H1 (cell line): Measurements from ENCODE around the gene ENTPD2. TPM values are rescaled to one million over a fixed set of nuclear protein-coding genes. Genes with fewer than 3 reads are reported as not detected.

ENCODE experiments used
- BCL11A ChIP-seq, 2 experiments: IDR thresholded peaks; one replicate each; pipeline ENCODE4 v1.6.1; 2011; ENCODE audit warnings: low read depth in 2 of 2, low read length in 2 of 2, mild to moderate bottlenecking in 2 of 2
- CHD1 ChIP-seq: IDR thresholded peaks from 2 replicates; pipeline ENCODE4 v1.6.1; 2012; ENCODE audit warnings: low read depth, low read length, improper control_type of control experiment
- CTCF ChIP-seq, 3 experiments: IDR thresholded peaks; 1 replicate in 2 of 3; 2 replicates in 1 of 3; pipeline versions ENCODE4 v1.5.1 to v1.6.1; 2011; ENCODE audit warnings: low read length in 3 of 3, mild to moderate bottlenecking in 3 of 3, inconsistent platforms in 2 of 3, low read depth in 1 of 3, moderate library complexity in 1 of 3; ENCODE audit not compliant: insufficient read depth in 1 of 3; ENCODE audit errors: control extremely low read depth in 1 of 3
- FOSL1 ChIP-seq: IDR thresholded peaks from 2 replicates; pipeline ENCODE4 v1.6.1; 2011; ENCODE audit warnings: mild to moderate bottlenecking, low read depth, low read length, moderate library complexity; ENCODE audit not compliant: insufficient read depth
- NRF1 ChIP-seq: IDR thresholded peaks from 2 replicates; pipeline ENCODE4 v1.6.1; 2011; ENCODE audit warnings: mild to moderate bottlenecking, low read depth, low read length, improper control_type of control experiment
- RFX5 ChIP-seq: IDR thresholded peaks from 2 replicates; pipeline ENCODE4 v1.6.1; 2011; ENCODE audit warnings: low read depth, low read length, improper control_type of control experiment, borderline replicate concordance
- RNF2 ChIP-seq: fragments of 200-900, 300-1000 bp; sonication (generic); IDR thresholded peaks from 2 replicates; pipeline ENCODE4 v1.7.1; 2016; ENCODE audit warnings: borderline replicate concordance, low read depth, mild to moderate bottlenecking, antibody characterized with exemption, low read length; ENCODE audit not compliant: poor library complexity, severe bottlenecking; ENCODE audit errors: missing control alignments
- SAP30 ChIP-seq: fragments of 300-600 bp; sonication (generic); IDR thresholded peaks from 2 replicates; pipeline ENCODE4 v1.7.1; 2012; ENCODE audit warnings: low read length, moderate library complexity, mild to moderate bottlenecking, inconsistent platforms; ENCODE audit not compliant: insufficient read depth, insufficient replicate concordance
- SIN3A ChIP-seq, 2 experiments: IDR thresholded peaks in 1 of 2; conservative IDR thresholded peaks in 1 of 2; 2 replicates each; pipeline ENCODE4 v1.6.1; 2011 to 2012; ENCODE audit warnings: low read length in 2 of 2, improper control_type of control experiment in 1 of 2, low read depth in 1 of 2, mild to moderate bottlenecking in 1 of 2
- SIRT6 ChIP-seq: IDR thresholded peaks from one replicate; pipeline ENCODE4 v1.7.1; 2012; ENCODE audit warnings: low read length, inconsistent platforms
- polyA plus RNA-seq, 7 experiments: library from polyadenylated mRNA; depleted of rRNA in 3 of 7; stranded (reverse) in 5 of 7; unstranded in 2 of 7; fragments of >200 nt in 5 of 7; fragments of 200-250 nt in 2 of 7; gene quantifications; 1 replicate in 5 of 7; 2 replicates in 1 of 7; 4 replicates in 1 of 7; pipeline versions ENCODE4 v1.2.1 to v1.2.3, GENCODE V29; 2011 to 2013; ENCODE audit warnings: missing spikeins in 2 of 7, mixed read lengths in 2 of 7
- total RNA-seq: library from RNA; stranded (reverse); fragmentation: NEBNext Ultra II Directional; extraction: Animal tissue kit (Norgen Biotek cat#: 25700); gene quantifications from 2 replicates; pipeline ENCODE4 v1.2.1, GENCODE V29; 2021

The ENTPD2 gene
- total and polyA plus RNA-seq, 2 of the 8 experiments (the other 6 are each of a cell fraction or from before 2014, with no cell fraction given) = 0.65 to 3.8 TPM

GRCh38 chr9:137042751-137043727, 10.8 kb downstream of the ENTPD2 start (continued):
- no peak for TF ChIP-seq CHD1
- TF ChIP-seq SAP30 = no peak
- TF ChIP-seq BCL11A (IDR thresholded peaks at IDR 0.05; ENCODE audit: low read depth in 2 of 2, low read length in 2 of 2) = no peak
- no peak for TF ChIP-seq CTCF (IDR thresholded peaks at IDR 0.05; ENCODE audit: control extremely low read depth in 1 of 3, insufficient read depth in 1 of 3, low read depth in 1 of 3, low read length in 3 of 3)
- TF ChIP-seq SIN3A (conservative IDR thresholded peaks at IDR 0.05 in 1 of 2, IDR thresholded peaks at IDR 0.05 in 1 of 2; ENCODE audit: low read depth in 1 of 2, low read length in 2 of 2) = no peak
- TF ChIP-seq RFX5 = no peak
- no peak for TF ChIP-seq RNF2
- TF ChIP-seq SIRT6 = no peak
- no peak for TF ChIP-seq FOSL1
- TF ChIP-seq NRF1 = no peak
- TF ChIP-seq, all 59 proteins: peak for 0
